Measurements from ENCODE around the gene SPINT1. TPM values are rescaled to one million over a fixed set of nuclear protein-coding genes. Genes with fewer than 3 reads are reported as not detected.

SPINT1 gene
- total and polyA plus RNA-seq, 2 of the 13 experiments (the other 11 are each of a cell fraction or from before 2014, with no cell fraction given), result 0.49 to 2.5 TPM

DNA sequence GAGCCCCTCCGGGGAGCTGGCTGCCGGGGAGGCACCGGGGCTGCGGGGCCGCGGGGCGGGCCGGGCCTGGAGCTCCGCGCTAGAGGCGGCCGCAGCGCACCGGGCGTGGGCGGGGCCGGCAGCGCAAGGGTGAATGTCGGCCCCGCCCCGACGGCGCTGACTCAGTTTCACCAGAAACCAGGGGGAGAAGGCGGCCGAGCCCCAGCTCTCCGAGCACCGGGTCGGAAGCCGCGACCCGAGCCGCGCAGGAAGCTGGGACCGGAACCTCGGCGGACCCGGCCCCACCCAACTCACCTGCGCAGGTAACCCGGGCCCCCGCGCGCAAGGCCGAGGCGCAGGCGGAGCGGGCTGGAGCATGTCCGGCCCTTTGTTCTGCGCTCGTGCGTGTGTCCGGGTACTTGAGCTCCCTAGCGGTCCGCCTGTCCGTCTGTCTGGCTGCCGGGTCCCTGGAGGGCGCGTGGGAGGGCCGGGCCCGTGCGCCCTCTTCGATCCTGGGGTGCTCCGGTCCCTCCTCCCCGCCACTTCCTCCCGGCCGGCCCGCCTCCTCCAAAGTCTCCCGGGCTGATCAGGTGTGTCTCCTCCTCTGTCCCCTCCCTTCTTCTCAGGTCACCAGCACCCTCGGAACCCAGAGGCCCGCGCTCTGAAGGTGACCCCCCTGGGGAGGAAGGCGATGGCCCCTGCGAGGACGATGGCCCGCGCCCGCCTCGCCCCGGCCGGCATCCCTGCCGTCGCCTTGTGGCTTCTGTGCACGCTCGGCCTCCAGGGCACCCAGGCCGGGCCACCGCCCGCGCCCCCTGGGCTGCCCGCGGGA is at the start of gene SPINT1 (continued):
- TF ChIP-seq, protein P1, sequence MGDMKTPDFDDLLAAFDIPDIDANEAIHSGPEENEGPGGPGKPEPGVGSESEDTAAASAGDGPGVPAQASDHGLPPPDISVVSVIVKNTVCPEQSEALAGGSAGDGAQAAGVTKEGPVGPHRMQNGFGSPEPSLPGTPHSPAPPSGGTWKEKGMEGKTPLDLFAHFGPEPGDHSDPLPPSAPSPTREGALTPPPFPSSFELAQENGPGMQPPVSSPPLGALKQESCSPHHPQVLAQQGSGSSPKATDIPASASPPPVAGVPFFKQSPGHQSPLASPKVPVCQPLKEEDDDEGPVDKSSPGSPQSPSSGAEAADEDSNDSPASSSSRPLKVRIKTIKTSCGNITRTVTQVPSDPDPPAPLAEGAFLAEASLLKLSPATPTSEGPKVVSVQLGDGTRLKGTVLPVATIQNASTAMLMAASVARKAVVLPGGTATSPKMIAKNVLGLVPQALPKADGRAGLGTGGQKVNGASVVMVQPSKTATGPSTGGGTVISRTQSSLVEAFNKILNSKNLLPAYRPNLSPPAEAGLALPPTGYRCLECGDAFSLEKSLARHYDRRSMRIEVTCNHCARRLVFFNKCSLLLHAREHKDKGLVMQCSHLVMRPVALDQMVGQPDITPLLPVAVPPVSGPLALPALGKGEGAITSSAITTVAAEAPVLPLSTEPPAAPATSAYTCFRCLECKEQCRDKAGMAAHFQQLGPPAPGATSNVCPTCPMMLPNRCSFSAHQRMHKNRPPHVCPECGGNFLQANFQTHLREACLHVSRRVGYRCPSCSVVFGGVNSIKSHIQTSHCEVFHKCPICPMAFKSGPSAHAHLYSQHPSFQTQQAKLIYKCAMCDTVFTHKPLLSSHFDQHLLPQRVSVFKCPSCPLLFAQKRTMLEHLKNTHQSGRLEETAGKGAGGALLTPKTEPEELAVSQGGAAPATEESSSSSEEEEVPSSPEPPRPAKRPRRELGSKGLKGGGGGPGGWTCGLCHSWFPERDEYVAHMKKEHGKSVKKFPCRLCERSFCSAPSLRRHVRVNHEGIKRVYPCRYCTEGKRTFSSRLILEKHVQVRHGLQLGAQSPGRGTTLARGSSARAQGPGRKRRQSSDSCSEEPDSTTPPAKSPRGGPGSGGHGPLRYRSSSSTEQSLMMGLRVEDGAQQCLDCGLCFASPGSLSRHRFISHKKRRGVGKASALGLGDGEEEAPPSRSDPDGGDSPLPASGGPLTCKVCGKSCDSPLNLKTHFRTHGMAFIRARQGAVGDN (CRISPR knock-in tag; IDR thresholded peaks at IDR 0.05), result peak; percentile 24; the same call in 1 of the 2 replicates
- TF ChIP-seq NKX3-1 (CRISPR knock-in tag; IDR thresholded peaks at IDR 0.05), result no peak
- TF ChIP-seq, protein P2, sequence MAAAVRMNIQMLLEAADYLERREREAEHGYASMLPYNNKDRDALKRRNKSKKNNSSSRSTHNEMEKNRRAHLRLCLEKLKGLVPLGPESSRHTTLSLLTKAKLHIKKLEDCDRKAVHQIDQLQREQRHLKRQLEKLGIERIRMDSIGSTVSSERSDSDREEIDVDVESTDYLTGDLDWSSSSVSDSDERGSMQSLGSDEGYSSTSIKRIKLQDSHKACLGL (CRISPR knock-in tag; IDR thresholded peaks at IDR 0.05), result no peak
- no peak for TF ChIP-seq SMC3 (IDR thresholded peaks at IDR 0.05; ENCODE audit: low read length)
- TF ChIP-seq ZNF263 (CRISPR knock-in tag; IDR thresholded peaks at IDR 0.05), result peak; percentile 88
- no peak for TF ChIP-seq ZNF550 (CRISPR knock-in tag; IDR thresholded peaks at IDR 0.05; ENCODE audit: borderline replicate concordance)
- TF ChIP-seq DR1 (CRISPR knock-in tag; IDR thresholded peaks at IDR 0.05), result no peak
- TF ChIP-seq MEIS2 (CRISPR knock-in tag; IDR thresholded peaks at IDR 0.05), result 0 out of 2 replicates have a peak, but pooled peaks have one; percentile 15
- peak; percentile 22; the same call in 1 of the 2 replicates for TF ChIP-seq KLF12 (CRISPR knock-in tag; IDR thresholded peaks at IDR 0.05; ENCODE audit: borderline replicate concordance)
- no peak for TF ChIP-seq ZFP41 (CRISPR knock-in tag; IDR thresholded peaks at IDR 0.05; ENCODE audit: borderline replicate concordance)
- TF ChIP-seq ZNF775 (CRISPR knock-in tag; IDR thresholded peaks at IDR 0.05; ENCODE audit: borderline replicate concordance), result no peak
- no peak for TF ChIP-seq SRSF4 (IDR thresholded peaks at IDR 0.05; ENCODE audit: low read depth, low read length, poor library complexity, severe bottlenecking)
